ENCODE results near the gene NADK.
"Not testable (repeated sequence)": the region's sequence is repeated elsewhere in the genome, so short reads cannot be mapped to it uniquely, and the experiment has no call there.

- not testable (repeated sequence) for TF ChIP-seq CTCF, POLR2A (IDR thresholded peaks at IDR 0.05)
Observed at GRCh38 chr1:1715109-1715883, 63.0 kb downstream of the NADK start.
